Tibial nerve (tissue), 4 donors: Measurements from ENCODE around the gene NPB.

Experiments
- EP300 ChIP-seq, 2 donors: sonication (generic); formaldehyde crosslinking; IDR thresholded peaks; one replicate each; pipeline ENCODE4 v1.6.1; 2017; ENCODE audit warnings: antibody characterized with exemption in 2 of 2, mild to moderate bottlenecking in 1 of 2
- POLR2A ChIP-seq, 2 donors: fragments of 450-650 bp; IDR thresholded peaks; one replicate each; pipeline ENCODE4 v1.6.1; 2017; ENCODE audit warnings: antibody characterized with exemption in 2 of 2, mild to moderate bottlenecking in 2 of 2, moderate library complexity in 2 of 2
- TF ChIP-seq, protein P1 (sequence below), 5 experiments: fragments of 200-600 bp in 3 of 5; fragments of 450-650 bp in 2 of 5; sonication (generic) in 3 of 5; IDR thresholded peaks; one replicate each; pipeline ENCODE4 v1.5.1; 2016 to 2019; ENCODE audit warnings: antibody characterized with exemption in 5 of 5, mild to moderate bottlenecking in 3 of 5, moderate library complexity in 2 of 5

DNA sequence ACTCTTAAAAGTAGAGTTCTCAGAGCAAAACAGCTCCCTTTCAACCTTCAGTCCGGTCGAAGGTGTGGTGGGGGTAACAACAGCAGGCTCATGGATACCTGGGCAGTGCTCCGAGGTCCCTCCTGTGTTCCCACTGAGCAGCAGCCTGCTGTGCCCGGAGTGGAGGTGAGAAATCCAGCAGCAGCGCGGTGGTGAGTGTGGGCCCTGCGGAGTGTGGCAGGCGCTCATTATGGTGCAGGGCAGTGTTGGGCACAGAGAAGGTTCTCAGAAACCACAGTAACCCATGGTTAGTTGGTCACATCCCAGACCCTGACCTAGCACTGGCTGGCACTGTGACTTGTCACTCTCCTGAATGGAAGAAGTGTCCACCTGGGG, 36.7 kb upstream of the NPB start:
- TF ChIP-seq, protein P1, sequence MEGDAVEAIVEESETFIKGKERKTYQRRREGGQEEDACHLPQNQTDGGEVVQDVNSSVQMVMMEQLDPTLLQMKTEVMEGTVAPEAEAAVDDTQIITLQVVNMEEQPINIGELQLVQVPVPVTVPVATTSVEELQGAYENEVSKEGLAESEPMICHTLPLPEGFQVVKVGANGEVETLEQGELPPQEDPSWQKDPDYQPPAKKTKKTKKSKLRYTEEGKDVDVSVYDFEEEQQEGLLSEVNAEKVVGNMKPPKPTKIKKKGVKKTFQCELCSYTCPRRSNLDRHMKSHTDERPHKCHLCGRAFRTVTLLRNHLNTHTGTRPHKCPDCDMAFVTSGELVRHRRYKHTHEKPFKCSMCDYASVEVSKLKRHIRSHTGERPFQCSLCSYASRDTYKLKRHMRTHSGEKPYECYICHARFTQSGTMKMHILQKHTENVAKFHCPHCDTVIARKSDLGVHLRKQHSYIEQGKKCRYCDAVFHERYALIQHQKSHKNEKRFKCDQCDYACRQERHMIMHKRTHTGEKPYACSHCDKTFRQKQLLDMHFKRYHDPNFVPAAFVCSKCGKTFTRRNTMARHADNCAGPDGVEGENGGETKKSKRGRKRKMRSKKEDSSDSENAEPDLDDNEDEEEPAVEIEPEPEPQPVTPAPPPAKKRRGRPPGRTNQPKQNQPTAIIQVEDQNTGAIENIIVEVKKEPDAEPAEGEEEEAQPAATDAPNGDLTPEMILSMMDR (IDR thresholded peaks at IDR 0.05): no peak
- TF ChIP-seq POLR2A (IDR thresholded peaks at IDR 0.05) (no peak), EP300 (IDR thresholded peaks at IDR 0.05) (no peak)
